SH-SY5Y (cell line): ENCODE data around the gene HIF1A.

ENCODE experiments used
- GATA2 ChIP-seq: IDR thresholded peaks from 2 replicates; pipeline ENCODE4 v1.6.1; 2011; ENCODE audit warnings: mild to moderate bottlenecking, low read depth, low read length
- GATA3 ChIP-seq: IDR thresholded peaks from 2 replicates; pipeline ENCODE4 v1.6.1; 2011; ENCODE audit warnings: low read depth, mild to moderate bottlenecking, low read length, moderate library complexity

DNA sequence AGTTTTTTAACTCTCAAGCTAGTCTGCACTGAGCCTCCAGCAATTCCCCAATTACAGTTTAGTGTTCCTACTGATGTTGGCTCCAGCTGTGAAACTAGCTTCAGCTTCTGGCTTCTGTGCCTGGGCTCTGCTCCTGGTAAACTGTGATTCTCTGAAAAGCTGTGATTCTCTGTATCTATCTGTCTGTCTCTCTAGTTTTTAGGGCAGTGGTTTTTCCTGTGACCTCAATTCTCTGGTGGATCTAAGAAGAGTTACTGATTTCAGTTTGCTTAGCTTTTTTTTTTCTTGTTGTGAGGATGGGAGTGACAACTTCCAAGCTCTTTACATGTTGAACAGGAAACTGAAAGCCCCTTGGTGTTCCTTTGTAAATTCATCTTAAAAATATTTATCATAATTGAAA is 3.8 kb upstream of the HIF1A start:
- TF ChIP-seq GATA3 (no peak), GATA2 (no peak)
